Kidney (tissue), 14 donors: Measurements from ENCODE around the gene SMG7. TPM values are rescaled to one million over a fixed set of nuclear protein-coding genes. Genes with fewer than 3 reads are reported as not detected.
A peak's percentile ranks its signal among the peaks of the same experiment; 100 is the strongest.

Experiments used
- DNase-seq, 5 donors: peaks; one replicate each; pipeline ENCODE4 v3.0.0-alpha.2; 2013 to 2020
- FAIRE-seq: peaks from 2 replicates; lab custom pipeline; 2012; peaks lifted over from hg19 to GRCh38; lab: Jason Lieb, UNC
- H3K27ac ChIP-seq, 2 donors: one replicate each; pipeline ENCODE4 v1.7.0; 2013; ENCODE audit warnings: low read depth in 2 of 2, low read length in 2 of 2, inconsistent platforms in 1 of 2
- H3K27me3 ChIP-seq: one replicate; pipeline ENCODE4 v1.7.1; 2013; ENCODE audit warnings: low read length, inconsistent platforms; ENCODE audit not compliant: control insufficient read depth, insufficient read depth
- H3K36me3 ChIP-seq, 3 donors: one replicate each; pipeline versions ENCODE4 v1.7.0 to v1.7.1; 2013; ENCODE audit warnings: low read length in 3 of 3, control low read depth in 1 of 3, inconsistent platforms in 1 of 3; ENCODE audit not compliant: insufficient read depth in 3 of 3, control insufficient read depth in 2 of 3
- H3K4me1 ChIP-seq, 3 donors: one replicate each; pipeline versions ENCODE4 v1.7.0 to v1.7.1; 2013; ENCODE audit warnings: low read length in 3 of 3, inconsistent platforms in 1 of 3, low read depth in 1 of 3; ENCODE audit not compliant: control insufficient read depth in 2 of 3, insufficient read depth in 2 of 3
- H3K4me3 ChIP-seq, 3 donors: one replicate each; pipeline versions ENCODE4 v1.7.0 to v1.8.1; 2013; ENCODE audit warnings: low read length in 3 of 3, control low read depth in 1 of 3, inconsistent platforms in 1 of 3
- H3K9ac ChIP-seq, 3 donors: one replicate each; pipeline versions ENCODE4 v1.7.0 to v1.7.1; 2013; ENCODE audit warnings: low read length in 3 of 3, control low read depth in 1 of 3, inconsistent platforms in 1 of 3
- H3K9me3 ChIP-seq, 3 donors: one replicate each; pipeline versions ENCODE4 v1.7.0 to v1.7.1; 2013; ENCODE audit warnings: low read length in 3 of 3, control low read depth in 1 of 3, inconsistent platforms in 1 of 3; ENCODE audit not compliant: control insufficient read depth in 2 of 3, insufficient read depth in 1 of 3
- intact Hi-C: fragments of 100-400 bp; cut with DNase I; formaldehyde crosslinking; loops from one replicate; pipeline ENCODE4 v1.11.1; 2022
- polyA plus RNA-seq: library from polyadenylated mRNA; stranded (reverse); fragments of 350-450 nt; fragmentation: Illumina TruSeq; extraction: RNeasy Lipid Tissue Mini Kit (QIAGEN cat#74804); gene quantifications from one replicate; pipeline ENCODE4 v1.2.3, GENCODE V29; 2014; ENCODE audit warnings: low read depth, low replicate concordance; ENCODE audit not compliant: insufficient read depth
- total RNA-seq: library from RNA; stranded (reverse); fragmentation: NEBNext Ultra II Directional; extraction: Animal tissue kit (Norgen Biotek cat#: 25700); gene quantifications from one replicate; pipeline ENCODE4 v1.2.1, GENCODE V29; 2021
- TF ChIP-seq, protein P1 (sequence below): IDR thresholded peaks from 3 replicates; pipeline ENCODE4 v1.5.1; 2012; ENCODE audit warnings: mild to moderate bottlenecking, moderate library complexity, borderline replicate concordance; ENCODE audit not compliant: insufficient read depth; ENCODE audit errors: extremely low read depth
- donor health status: control.
- donor health status: control.
- donor health status: control.
- donor health status: control.
- donor health status: control.
- donor health status: DM: yes; HTN: yes; CAD: no.
- donor health status: Normal renal cell carcinoma (clear cell type).

Gene SMG7
- total and polyA plus RNA-seq, 2 donors from 2014 or later = 15.4 to 56.3 TPM

- TF ChIP-seq, protein P1, sequence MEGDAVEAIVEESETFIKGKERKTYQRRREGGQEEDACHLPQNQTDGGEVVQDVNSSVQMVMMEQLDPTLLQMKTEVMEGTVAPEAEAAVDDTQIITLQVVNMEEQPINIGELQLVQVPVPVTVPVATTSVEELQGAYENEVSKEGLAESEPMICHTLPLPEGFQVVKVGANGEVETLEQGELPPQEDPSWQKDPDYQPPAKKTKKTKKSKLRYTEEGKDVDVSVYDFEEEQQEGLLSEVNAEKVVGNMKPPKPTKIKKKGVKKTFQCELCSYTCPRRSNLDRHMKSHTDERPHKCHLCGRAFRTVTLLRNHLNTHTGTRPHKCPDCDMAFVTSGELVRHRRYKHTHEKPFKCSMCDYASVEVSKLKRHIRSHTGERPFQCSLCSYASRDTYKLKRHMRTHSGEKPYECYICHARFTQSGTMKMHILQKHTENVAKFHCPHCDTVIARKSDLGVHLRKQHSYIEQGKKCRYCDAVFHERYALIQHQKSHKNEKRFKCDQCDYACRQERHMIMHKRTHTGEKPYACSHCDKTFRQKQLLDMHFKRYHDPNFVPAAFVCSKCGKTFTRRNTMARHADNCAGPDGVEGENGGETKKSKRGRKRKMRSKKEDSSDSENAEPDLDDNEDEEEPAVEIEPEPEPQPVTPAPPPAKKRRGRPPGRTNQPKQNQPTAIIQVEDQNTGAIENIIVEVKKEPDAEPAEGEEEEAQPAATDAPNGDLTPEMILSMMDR = no peak
- no peak overlapping the region for H3K9ac ChIP-seq
- H3K27me3 ChIP-seq = no peaks in the 10 kb centered on the region
- no peak for DNase-seq
- H3K4me3 ChIP-seq = no peak overlapping the region
- no peaks in the 10 kb centered on the region for H3K9me3 ChIP-seq
- peaks cover 0 to 4% (median 0%) of the 10 kb centered on the region in 3 donors for H3K4me1 ChIP-seq
- intact Hi-C loops = no loop called here
- FAIRE-seq = no peak
- no peaks in the 10 kb centered on the region for H3K36me3 ChIP-seq
- H3K27ac ChIP-seq = no peak overlapping the region
Measured at GRCh38 chr1:183595537-183595936, 123.2 kb downstream of the SMG7 start.

GRCh38 chr1:183596500-183596899 is 124.2 kb downstream of the SMG7 start:
- intact Hi-C loops = no loop called here
- TF ChIP-seq, protein P1 = no peak
- FAIRE-seq = no peak

GRCh38 chr1:183597656-183598347 is 125.5 kb downstream of the SMG7 start:
- Histone ChIP-seq H3K36me3 (no peaks in the 10 kb centered on the region), H3K27ac (no peak overlapping the region), H3K27me3 (no peaks in the 10 kb centered on the region), H3K9ac (no peak overlapping the region), H3K4me3 (no peak overlapping the region), H3K4me1 (peaks cover 0 to 4% (median 0%) of the 10 kb centered on the region in 3 donors), H3K9me3 (no peaks in the 10 kb centered on the region)
- peak in 1 of 5 donors; percentile 36 for DNase-seq
- TF ChIP-seq, protein P1 = no peak
- intact Hi-C loops = no loop called here
- FAIRE-seq = no peak

More at GRCh38 chr1:183596500-183596899, 124.2 kb downstream of the SMG7 start:
- Histone ChIP-seq H3K27me3 (no peaks in the 10 kb centered on the region), H3K9ac (no peak overlapping the region), H3K9me3 (no peaks in the 10 kb centered on the region), H3K4me1 (peaks cover 0 to 4% (median 0%) of the 10 kb centered on the region in 3 donors), H3K4me3 (no peak overlapping the region), H3K36me3 (no peaks in the 10 kb centered on the region), H3K27ac (no peak overlapping the region)
- DNase-seq = no peak
